CD4-positive, alpha-beta T cell treated with Interleukin-15 for 1 hour (primary cell): ENCODE data around the gene SPSB3.

Source experiments
- DNase-seq: peaks from one replicate; pipeline ENCODE4 v3.0.0-alpha.2; 2020

SPSB3 gene

DNA sequence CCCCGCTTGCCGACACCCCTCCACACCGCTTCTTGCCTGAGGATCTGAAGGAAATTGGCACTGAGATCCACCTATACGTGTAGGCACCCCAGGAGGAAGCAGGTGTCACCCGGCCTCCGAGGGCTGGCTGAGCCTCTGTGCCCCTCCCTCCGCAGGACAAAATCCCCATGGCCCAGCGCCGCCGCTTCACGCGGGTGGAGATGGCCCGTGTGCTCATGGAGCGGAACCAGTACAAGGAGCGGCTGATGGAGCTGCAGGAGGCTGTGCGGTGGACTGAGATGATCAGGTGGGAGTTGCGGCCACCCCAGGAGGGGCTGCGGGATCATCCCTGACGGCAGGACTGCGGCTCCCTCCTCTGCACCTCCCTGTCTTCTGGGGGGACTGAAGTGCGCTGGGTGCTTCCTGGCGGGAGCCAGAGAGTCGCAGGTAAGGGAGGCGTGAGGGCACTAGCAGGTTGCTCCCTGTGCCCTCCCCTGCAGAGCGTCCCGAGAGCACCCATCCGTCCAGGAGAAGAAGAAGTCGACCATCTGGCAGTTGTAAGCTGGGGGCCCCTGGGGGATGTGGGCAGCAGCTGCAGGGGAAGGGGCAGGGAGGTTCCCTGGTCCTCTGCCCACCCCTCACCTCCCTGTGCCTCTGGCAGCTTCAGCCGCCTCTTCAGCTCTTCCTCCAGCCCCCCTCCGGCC is 20.0 kb downstream of the SPSB3 start:
- no peak for DNase-seq

DNA sequence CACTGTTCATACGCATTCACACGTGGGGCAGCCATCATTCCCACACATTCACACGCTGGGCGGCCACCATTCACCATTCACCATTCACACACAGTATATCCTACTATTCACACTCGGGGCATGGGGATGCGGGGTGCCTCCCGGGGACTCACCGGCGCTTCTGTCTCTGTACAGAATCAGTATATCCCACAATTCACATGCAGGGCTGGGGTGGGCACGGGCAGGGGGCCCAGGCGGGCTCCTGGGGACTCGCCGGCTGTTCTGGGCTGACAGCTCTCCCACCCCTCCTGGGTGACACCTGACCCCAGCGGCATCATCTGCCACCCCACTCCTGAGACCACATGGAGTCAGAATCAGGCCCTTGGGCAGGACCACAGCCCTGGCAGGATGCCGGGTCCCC is 20.6 kb downstream of the SPSB3 start:
- no peak for DNase-seq

DNA sequence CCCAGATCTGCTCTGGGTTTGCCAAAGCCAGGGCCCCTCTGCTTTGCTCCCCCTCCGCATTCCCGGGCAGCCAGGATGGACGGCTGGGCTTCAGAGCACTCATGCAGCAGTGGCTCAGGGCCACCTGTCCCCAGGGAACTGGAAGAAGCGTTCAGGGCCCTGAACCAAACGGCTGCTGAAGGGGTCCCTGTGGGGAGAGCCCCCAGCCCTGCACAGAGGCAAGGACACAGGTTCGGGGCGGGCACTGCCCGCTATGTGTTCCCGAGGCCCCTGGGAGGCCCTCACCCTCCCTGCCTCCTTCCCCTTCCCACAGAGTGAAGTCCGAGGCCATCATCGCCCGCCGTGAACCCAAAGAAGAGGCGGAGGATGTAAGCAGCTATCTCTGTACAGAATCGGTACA is 21.5 kb downstream of the SPSB3 start:
- DNase-seq: no peak

GRCh38 chr16:1759511-1759910 is 22.9 kb downstream of the SPSB3 start:
- DNase-seq: no peak

DNA sequence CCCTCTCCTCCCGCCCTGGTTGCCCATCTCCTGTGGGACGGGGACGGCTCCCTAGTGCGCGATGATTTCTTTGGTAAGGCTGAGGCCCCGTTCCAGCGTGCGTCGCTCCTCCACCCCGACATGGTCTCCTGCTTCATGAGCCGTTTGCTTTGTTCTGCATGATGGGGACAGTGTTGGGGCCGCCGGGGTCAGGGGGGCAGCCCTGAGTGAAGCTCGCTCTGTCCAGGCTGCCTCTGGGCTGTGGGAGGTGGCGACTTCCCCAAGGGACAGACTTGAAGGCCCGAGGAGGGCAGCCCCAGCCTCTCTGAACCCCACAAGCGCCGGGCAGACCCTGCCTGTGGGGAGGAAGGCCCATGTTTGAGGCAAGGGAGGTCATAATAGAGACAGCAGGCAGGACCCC is 23.4 kb downstream of the SPSB3 start:
- DNase-seq: no peak

- DNase-seq: no peak
Observed at GRCh38 chr16:1757714-1758461, 24.5 kb downstream of the SPSB3 start.

GRCh38 chr16:1754204-1754603 is 28.2 kb downstream of the SPSB3 start:
- DNase-seq: no peak

DNA sequence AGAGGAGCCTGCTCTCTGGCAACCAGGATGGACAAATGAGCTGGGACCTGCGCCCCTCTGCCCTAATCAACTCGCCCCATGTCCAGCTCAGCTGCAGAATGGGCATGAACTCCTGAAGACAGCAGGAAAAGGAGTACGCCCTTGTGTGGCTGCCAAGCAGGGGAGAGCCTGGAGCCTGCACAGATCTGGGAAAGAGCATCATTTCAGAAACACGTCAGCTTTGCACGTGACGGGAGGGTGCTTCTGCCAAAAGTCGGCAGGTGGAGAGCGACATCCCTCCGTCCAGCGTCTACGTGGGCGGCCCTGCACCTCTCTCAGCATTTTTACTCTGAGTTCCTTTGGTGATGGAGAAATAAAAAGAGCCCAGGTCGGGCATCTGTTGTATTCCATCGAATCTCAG is 29.5 kb downstream of the SPSB3 start:
- DNase-seq: no peak

GRCh38 chr16:1751946-1752345 is 30.4 kb downstream of the SPSB3 start:
- no peak for DNase-seq

- DNase-seq: no peak
Observed at GRCh38 chr16:1749152-1750117, 32.9 kb downstream of the SPSB3 start.

DNA sequence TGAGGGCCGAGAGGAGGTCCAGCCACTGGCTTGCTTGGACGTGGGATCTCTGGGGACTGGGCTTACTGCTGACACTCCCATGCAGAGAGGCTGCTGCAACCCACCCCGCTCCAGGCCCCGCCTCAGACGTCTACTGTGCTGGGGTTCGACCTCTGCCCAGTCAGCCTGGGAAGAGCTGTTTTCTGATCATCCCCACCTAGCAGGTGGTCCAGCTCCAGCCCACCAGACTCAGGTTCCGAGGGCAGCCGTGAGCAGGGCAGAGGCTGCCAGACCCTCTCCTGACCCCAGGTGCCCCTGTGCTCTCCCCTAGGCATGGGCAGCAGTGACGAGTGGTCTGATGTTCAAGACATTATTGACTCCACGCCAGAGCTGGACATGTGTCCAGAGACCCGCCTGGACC is 34.4 kb downstream of the SPSB3 start:
- DNase-seq: no peak

- no peak for DNase-seq
Observed at GRCh38 chr16:1746693-1747195, 35.6 kb downstream of the SPSB3 start.

DNA sequence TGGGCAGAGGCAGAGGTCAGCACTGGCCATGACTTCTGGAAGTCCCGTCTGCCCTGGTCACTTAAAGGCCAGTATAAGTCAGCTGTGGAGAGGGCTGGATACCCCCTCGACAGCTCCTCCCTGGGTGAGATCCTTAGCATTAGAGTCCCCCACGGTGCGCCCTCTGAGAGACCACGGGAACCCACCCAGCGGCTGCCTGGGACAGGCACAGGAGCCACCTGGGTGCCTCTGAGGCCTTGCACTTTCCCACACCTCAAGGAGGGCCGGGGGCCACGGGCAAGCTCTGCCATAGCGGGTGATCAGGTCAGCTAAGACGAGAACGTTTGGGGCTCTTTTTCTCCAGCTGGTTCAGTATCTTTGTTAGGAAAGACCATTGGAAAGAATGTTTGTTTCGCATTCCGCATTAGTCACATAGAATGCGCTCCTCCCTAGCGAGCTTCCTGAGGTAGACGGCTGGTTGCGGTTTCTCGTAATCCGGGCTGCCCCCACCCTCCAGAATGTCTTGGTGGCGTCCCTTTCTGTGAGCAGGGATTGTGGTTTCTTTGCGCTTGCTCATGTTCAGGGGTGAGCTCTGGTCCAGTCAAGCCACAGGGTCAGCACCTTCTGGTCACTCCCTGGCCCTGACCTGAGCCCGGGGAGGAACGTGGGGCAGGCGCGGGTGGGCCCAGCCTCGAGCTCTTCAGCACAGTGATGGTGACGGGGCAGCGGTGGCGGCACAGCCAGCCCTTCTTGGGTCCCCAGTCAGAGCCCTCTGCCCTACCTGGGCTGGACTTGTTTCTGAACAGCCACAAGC is 36.3 kb downstream of the SPSB3 start:
- DNase-seq: no peak

DNA sequence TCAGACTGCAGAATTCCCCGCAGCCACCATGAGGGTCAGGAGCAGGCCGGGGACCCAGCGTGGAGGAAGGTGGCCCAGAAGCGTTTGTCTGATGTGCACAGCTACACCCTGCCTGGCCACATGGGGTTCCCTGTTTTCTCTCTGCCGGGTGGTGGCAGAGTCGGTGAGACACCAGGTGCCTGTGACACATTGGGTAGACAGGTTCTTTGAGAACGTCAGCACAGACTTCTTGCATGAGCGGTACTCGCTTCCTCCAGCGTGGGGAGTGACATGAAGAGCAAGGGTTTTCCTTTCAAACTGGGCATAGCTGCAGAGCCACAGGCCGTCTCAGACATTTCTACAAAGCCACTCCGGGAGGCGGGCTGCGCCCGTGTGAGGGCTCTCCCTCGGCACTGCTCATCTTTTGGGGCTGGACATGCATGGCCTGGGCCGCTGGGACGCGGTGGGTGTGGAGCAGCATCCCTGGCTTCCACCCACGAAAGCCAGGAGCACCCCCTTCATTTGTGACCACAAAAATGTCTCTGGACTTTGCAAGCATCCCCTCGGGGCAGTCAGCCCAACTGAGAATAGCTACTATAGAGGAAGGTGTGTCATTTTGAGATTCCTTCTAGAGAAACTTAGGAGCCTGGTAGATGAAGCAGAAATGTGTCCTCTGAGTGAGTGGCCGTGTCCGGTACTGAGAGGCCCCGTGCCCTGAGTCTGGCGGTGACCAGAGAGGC is 37.0 kb downstream of the SPSB3 start:
- DNase-seq: no peak

GRCh38 chr16:1744338-1744840 is 38.0 kb downstream of the SPSB3 start:
- DNase-seq: no peak

- no peak for DNase-seq
Observed at GRCh38 chr16:1743376-1744337, 38.7 kb downstream of the SPSB3 start.

DNA sequence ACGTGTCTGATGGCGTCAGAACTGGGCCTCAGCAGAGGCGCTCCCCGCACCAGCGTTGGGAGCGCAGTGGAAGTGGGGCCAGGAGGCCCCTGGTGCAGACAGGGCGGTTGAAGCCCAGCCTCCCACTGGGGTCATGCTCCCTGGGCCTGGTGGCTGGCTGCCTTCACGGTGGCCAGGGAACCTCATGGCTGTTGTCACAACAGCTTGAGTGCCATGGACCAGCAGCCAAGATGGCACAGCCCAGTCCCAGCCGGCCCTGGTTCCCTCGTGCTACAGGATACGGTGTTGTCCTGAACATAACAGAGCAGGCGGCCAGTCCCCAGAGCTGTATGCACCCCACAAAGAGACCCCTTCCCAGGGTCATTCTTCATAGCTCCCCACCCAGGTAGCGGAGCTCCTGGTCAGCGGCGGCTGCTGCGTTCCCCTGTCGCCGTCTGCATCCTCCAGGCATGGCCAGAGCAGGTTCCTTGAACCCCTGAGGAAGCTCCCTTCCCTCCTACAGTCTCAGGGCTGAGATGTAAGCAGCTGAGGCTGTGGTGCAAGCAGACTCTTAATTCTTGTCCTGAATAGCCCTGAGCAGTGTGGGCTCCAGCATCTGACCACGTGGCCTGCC is 40.7 kb downstream of the SPSB3 start:
- no peak for DNase-seq

- no peak for DNase-seq
Observed at GRCh38 chr16:1740781-1741490, 41.4 kb downstream of the SPSB3 start.

DNA sequence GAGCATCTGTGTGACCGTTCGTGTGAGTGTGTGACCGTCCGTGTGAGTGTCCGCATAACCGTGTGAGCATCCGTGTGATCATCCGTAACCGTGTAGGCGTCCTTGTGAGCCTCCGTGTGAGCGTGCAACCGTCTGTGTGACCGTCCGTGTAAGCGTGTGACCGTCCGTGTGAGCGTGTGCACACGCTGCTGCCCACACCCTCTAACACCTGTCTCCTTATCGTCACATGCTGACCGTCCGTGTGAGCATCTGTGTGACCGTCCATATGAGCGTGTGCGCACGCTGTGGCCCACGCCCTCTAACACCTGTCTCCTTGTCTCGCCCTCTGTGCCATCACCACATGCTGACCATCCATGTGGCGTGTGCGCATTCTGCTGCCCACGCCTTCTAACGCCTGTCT is 42.1 kb downstream of the SPSB3 start:
- no peak for DNase-seq
